ENCODE results near the gene KPNA6.

DNA sequence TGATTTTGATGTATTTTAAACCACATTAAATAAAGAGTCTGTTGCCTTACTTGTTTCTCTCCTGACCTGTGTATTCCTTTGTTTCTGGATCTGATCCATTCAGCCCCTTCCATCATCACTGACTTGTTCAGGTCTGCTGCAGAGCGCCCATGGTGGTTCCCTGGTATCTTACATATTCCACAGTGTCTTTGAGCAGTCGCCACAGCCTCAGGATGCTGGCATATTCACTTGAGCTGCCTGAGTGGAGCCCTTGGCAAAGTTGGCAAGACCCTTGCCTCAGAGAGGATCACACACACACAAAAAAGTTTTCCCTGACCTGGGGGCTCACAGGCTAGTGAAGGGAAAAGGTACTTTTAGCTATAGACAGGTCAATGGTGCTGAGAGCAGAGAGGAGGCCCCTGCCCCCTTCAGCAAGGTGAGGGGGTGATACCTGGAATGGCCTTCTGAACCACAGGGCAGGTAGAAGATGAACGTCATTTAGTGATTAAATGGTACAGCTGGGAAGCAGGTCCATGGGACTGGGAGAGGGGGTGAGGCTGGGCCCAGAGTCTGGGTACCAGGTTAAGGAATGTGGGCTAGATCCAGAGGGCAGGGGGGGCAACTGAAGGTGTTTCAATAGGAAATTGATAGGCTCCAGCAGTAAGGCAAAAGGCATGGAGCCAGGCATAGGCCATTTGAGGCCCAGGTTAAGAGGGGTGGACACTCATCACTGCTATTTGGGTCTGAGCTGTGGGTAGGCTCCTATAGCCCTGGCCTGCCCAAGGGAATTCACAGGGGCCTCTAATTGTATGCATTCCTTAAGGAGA lies 90.6 kb downstream of the KPNA6 start:
- TF ChIP-seq TCF7L2 (IDR thresholded peaks at IDR 0.05; ENCODE audit: low read depth, low read length) (no peak), CTCF (IDR thresholded peaks at IDR 0.05) (no peak), POLR2AphosphoS5 (IDR thresholded peaks at IDR 0.05; ENCODE audit: low read depth, low read length) (peak; percentile 69), REST (IDR thresholded peaks at IDR 0.05; ENCODE audit: insufficient read depth in 1 of 2, low read depth in 2 of 2, low read length in 1 of 2) (no peak)

Measured in Panc1 (cell line).